H9 (cell line): ENCODE results near the gene ANKRD28. TPM values are rescaled to one million over a fixed set of nuclear protein-coding genes. Genes with fewer than 3 reads are reported as not detected.

Source experiments
- DNase-seq: peaks from one replicate; pipeline ENCODE4 v3.0.0-alpha.2; 2017
- H2AFZ ChIP-seq: one replicate; pipeline ENCODE4 v1.6.1; 2013; ENCODE audit warnings: mild to moderate bottlenecking, low read length, control low read depth, moderate library complexity
- H2AK5ac ChIP-seq: 2 replicates; pipeline ENCODE4 v1.6.1; 2013; ENCODE audit warnings: low read length, control low read depth, mixed read lengths; ENCODE audit not compliant: insufficient read length
- H2BK120ac ChIP-seq: one replicate; pipeline ENCODE4 v1.6.1; 2013; ENCODE audit warnings: low read depth, mild to moderate bottlenecking, low read length, control low read depth, inconsistent platforms; ENCODE audit not compliant: poor library complexity, severe bottlenecking
- H2BK12ac ChIP-seq: 2 replicates; pipeline ENCODE4 v1.6.1; 2013; ENCODE audit warnings: low read length, control low read depth, mixed read lengths, low read depth; ENCODE audit not compliant: insufficient read length
- H2BK15ac ChIP-seq: 2 replicates; pipeline ENCODE4 v1.6.1; 2013; ENCODE audit warnings: low read depth, low read length, control low read depth
- H2BK20ac ChIP-seq: one replicate; pipeline ENCODE4 v1.6.1; 2013; ENCODE audit warnings: low read depth, mild to moderate bottlenecking, low read length, control low read depth, inconsistent platforms; ENCODE audit not compliant: poor library complexity, severe bottlenecking
- H2BK5ac ChIP-seq: 2 replicates; pipeline ENCODE4 v1.6.1; 2013; ENCODE audit warnings: low read length, control low read depth, mixed read lengths; ENCODE audit not compliant: insufficient read length
- H3K14ac ChIP-seq: 2 replicates; pipeline ENCODE4 v1.6.1; 2013; ENCODE audit warnings: low read length, control low read depth; ENCODE audit not compliant: insufficient read depth
- H3K18ac ChIP-seq: 2 replicates; pipeline ENCODE4 v1.6.1; 2013; ENCODE audit warnings: low read depth, mild to moderate bottlenecking, mixed read lengths, low read length, control low read depth; ENCODE audit not compliant: insufficient read length
- H3K23ac ChIP-seq: 2 replicates; pipeline ENCODE4 v1.6.1; 2013; ENCODE audit warnings: low read length, control low read depth, mixed read lengths, low read depth; ENCODE audit not compliant: insufficient read length
- H3K23me2 ChIP-seq: 2 replicates; pipeline ENCODE4 v1.6.1; 2013; ENCODE audit warnings: low read depth, mild to moderate bottlenecking, mixed read lengths, low read length, control low read depth; ENCODE audit not compliant: insufficient read length, poor library complexity, severe bottlenecking
- H3K27ac ChIP-seq: 2 replicates; pipeline ENCODE4 v1.5.1; 2013; ENCODE audit warnings: low read length, control low read depth, mixed read lengths, low read depth; ENCODE audit not compliant: insufficient read length
- H3K27me3 ChIP-seq: 2 replicates; pipeline ENCODE4 v1.6.1; 2013; ENCODE audit warnings: low read length, control low read depth, inconsistent platforms; ENCODE audit not compliant: insufficient read depth
- H3K4ac ChIP-seq: 2 replicates; pipeline ENCODE4 v1.6.1; 2013; ENCODE audit warnings: low read depth, mild to moderate bottlenecking, control low read depth, inconsistent platforms, low read length, moderate library complexity
- H3K4me1 ChIP-seq: 2 replicates; pipeline ENCODE4 v1.6.1; 2013; ENCODE audit warnings: low read length, control low read depth, inconsistent platforms; ENCODE audit not compliant: insufficient read depth
- H3K4me2 ChIP-seq: 2 replicates; pipeline ENCODE4 v1.6.1; 2013; ENCODE audit warnings: low read length, control low read depth, mixed read lengths; ENCODE audit not compliant: insufficient read length, insufficient read depth
- H3K56ac ChIP-seq: 2 replicates; pipeline ENCODE4 v1.6.1; 2013; ENCODE audit warnings: low read depth, mild to moderate bottlenecking, mixed read lengths, low read length, control low read depth; ENCODE audit not compliant: insufficient read length
- H3K79me1 ChIP-seq: 2 replicates; pipeline ENCODE4 v1.6.1; 2013; ENCODE audit warnings: low read depth, mild to moderate bottlenecking, moderate library complexity, low read length, control low read depth, inconsistent platforms; ENCODE audit not compliant: insufficient read depth, poor library complexity, severe bottlenecking
- H3K79me2 ChIP-seq: 2 replicates; pipeline ENCODE4 v1.6.1; 2013; ENCODE audit warnings: low read length, control low read depth, inconsistent platforms; ENCODE audit not compliant: insufficient read depth
- H3K9ac ChIP-seq: 2 replicates; pipeline ENCODE4 v1.6.1; 2013; ENCODE audit warnings: low read length, control low read depth, mixed read lengths; ENCODE audit not compliant: insufficient read length; ENCODE audit errors: extremely low read depth
- H3K9me3 ChIP-seq: one replicate; pipeline ENCODE4 v1.6.1; 2013; ENCODE audit warnings: low read depth, low read length, inconsistent platforms; ENCODE audit not compliant: control insufficient read depth
- H3T11ph ChIP-seq: one replicate; pipeline ENCODE4 v1.6.1; 2013; ENCODE audit warnings: mild to moderate bottlenecking, low read length, control low read depth, inconsistent platforms
- H4K20me1 ChIP-seq: one replicate; pipeline ENCODE4 v1.6.1; 2013; ENCODE audit not compliant: control insufficient read depth, insufficient read length, insufficient read depth
- H4K5ac ChIP-seq: 2 replicates; pipeline ENCODE4 v1.6.1; 2013; ENCODE audit warnings: low read depth, mild to moderate bottlenecking, mixed read lengths, low read length, control low read depth; ENCODE audit not compliant: insufficient read length
- H4K8ac ChIP-seq: replicated peaks from 2 replicates; pipeline ENCODE4 v1.6.1; 2013; ENCODE audit warnings: low read length, control low read depth, mixed read lengths, low read depth; ENCODE audit not compliant: insufficient read length
- H4K91ac ChIP-seq: 2 replicates; pipeline ENCODE4 v1.6.1; 2013; ENCODE audit warnings: low read depth, mild to moderate bottlenecking, moderate library complexity, mixed read lengths, low read length, control low read depth; ENCODE audit not compliant: insufficient read length
- H3K27ac Mint-ChIP-seq, 3 experiments: 2 replicates in 2 of 3; 3 replicates in 1 of 3; pipeline ENCODE4 v1.8.0; 2020 to 2021; ENCODE audit warnings: mixed read lengths in 3 of 3, mild to moderate bottlenecking in 1 of 3, moderate library complexity in 1 of 3
- H3K27me3 Mint-ChIP-seq: 2 replicates; pipeline ENCODE4 v1.8.0; 2021; ENCODE audit warnings: low read depth, mild to moderate bottlenecking, moderate library complexity, mixed read lengths
- H3K36me3 Mint-ChIP-seq, 3 experiments: 2 replicates in 2 of 3; 3 replicates in 1 of 3; pipeline ENCODE4 v1.8.0; 2020 to 2021; ENCODE audit warnings: low read depth in 3 of 3, mixed read lengths in 3 of 3; ENCODE audit not compliant: insufficient read depth in 1 of 3
- H3K4me1 Mint-ChIP-seq, 2 experiments: 2 replicates each; pipeline ENCODE4 v1.8.0; 2020; ENCODE audit warnings: mixed read lengths in 2 of 2
- H3K4me3 Mint-ChIP-seq, 2 experiments: 2 replicates in 1 of 2; 3 replicates in 1 of 2; pipeline ENCODE4 v1.8.0; 2020 to 2021; ENCODE audit warnings: mild to moderate bottlenecking in 2 of 2, mixed read lengths in 2 of 2, moderate library complexity in 1 of 2
- H3K9me3 Mint-ChIP-seq, 2 experiments: 2 replicates in 1 of 2; 3 replicates in 1 of 2; pipeline ENCODE4 v1.8.0; 2020; ENCODE audit warnings: mild to moderate bottlenecking in 2 of 2, mixed read lengths in 2 of 2, moderate library complexity in 1 of 2
- CTCF ChIP-seq: fragments of 200-600 bp; sonication (generic); conservative IDR thresholded peaks from 3 replicates; pipeline ENCODE4 v1.8.0; 2021; ENCODE audit warnings: antibody characterized with exemption, mild to moderate bottlenecking
- WGBS: extraction: QIAGEN DNeasy Blood & Tissue Kit; methylation state at CpG from one replicate; pipeline ENCODE4 v1.1.7; 2013; ENCODE audit warnings: missing lambda C conversion rate, low lambda C conversion rate, mixed read lengths; ENCODE audit not compliant: insufficient read length; ENCODE audit errors: extremely low coverage; 5-methylcytosine and 5-hydroxymethylcytosine counted together
- total RNA-seq: library from RNA; stranded (reverse); gene quantifications from 2 replicates; pipeline ENCODE4 v1.2.1, GENCODE V29; 2021

Gene ANKRD28
- total RNA-seq, 1 experiment from 2014 or later: 59.0 TPM

GRCh38 chr3:15803921-15804320, 6.1 kb upstream of the ANKRD28 start:
- H3K79me2 ChIP-seq: no peaks in the 10 kb centered on the region; the same call in 1 of the 2 replicates
- no CpG with 5 or more reads among the region's 2 CpGs for WGBS

More at GRCh38 chr3:15803921-15804320, 6.1 kb upstream of the ANKRD28 start:
- H3K27ac ChIP-seq: no peak overlapping the region
- no peak overlapping the region for H2AFZ ChIP-seq
- no peak overlapping the region for H3K4me3 Mint-ChIP-seq
- H2BK120ac ChIP-seq: no peak overlapping the region
- no peaks in the 10 kb centered on the region for H4K20me1 ChIP-seq
- H3K4me1 Mint-ChIP-seq: peaks cover 11 to 15% of the 10 kb centered on the region in 2 experiments
- H3K79me1 ChIP-seq: no peaks in the 10 kb centered on the region
- no peak overlapping the region for H3K18ac ChIP-seq
- H3K4ac ChIP-seq: no peak overlapping the region
- no peak overlapping the region for H2BK12ac ChIP-seq
- H2AK5ac ChIP-seq: no peak overlapping the region
- no peaks in the 10 kb centered on the region for H3K27me3 Mint-ChIP-seq
- H3K23me2 ChIP-seq: no peaks in the 10 kb centered on the region
- no peak overlapping the region for H3T11ph ChIP-seq
- H2BK15ac ChIP-seq: no peak overlapping the region
- H3K56ac ChIP-seq: no peak overlapping the region
- H3K27ac Mint-ChIP-seq: no peak overlapping the region
- no peak overlapping the region for H4K5ac ChIP-seq
- no peaks in the 10 kb centered on the region for H3K9me3 ChIP-seq
- H3K9ac ChIP-seq: no peak overlapping the region
- no peak overlapping the region for H4K91ac ChIP-seq
- no peaks in the 10 kb centered on the region for H3K36me3 Mint-ChIP-seq
- no peak overlapping the region for H3K4me2 ChIP-seq
- no peak overlapping the region for H3K14ac ChIP-seq
- H4K8ac ChIP-seq: no peak overlapping the region
- H3K23ac ChIP-seq: no peak overlapping the region
- H3K4me1 ChIP-seq: no peaks in the 10 kb centered on the region
- no peak overlapping the region for H2BK5ac ChIP-seq
- no peak for TF ChIP-seq CTCF
- H2BK20ac ChIP-seq: no peak overlapping the region
- H3K9me3 Mint-ChIP-seq: no peaks in the 10 kb centered on the region
- no peaks in the 10 kb centered on the region for H3K27me3 ChIP-seq
- no peak for DNase-seq
